Type B pancreatic cell (in vitro differentiated cells): Measurements from ENCODE around the gene APOBEC3C. TPM values are rescaled to one million over a fixed set of nuclear protein-coding genes. Genes with fewer than 3 reads are reported as not detected.
A peak's percentile ranks its signal among the peaks of the same experiment; 100 is the strongest.
"Not testable (repeated sequence)": the region's sequence is repeated elsewhere in the genome, so short reads cannot be mapped to it uniquely, and the experiment has no call there.

Source experiments
- DNase-seq: peaks from one replicate; pipeline ENCODE4 v3.0.0; 2021; ENCODE audit warnings: mixed read lengths; ENCODE audit not compliant: unreplicated experiment; ENCODE audit errors: extremely low spot score
- H3K27ac Mint-ChIP-seq: 2 replicates; pipeline ENCODE4 v1.8.0; 2021; ENCODE audit warnings: mild to moderate bottlenecking, mixed read lengths
- H3K27me3 Mint-ChIP-seq: 2 replicates; pipeline ENCODE4 v1.8.0; 2021; ENCODE audit warnings: mixed read lengths
- H3K36me3 Mint-ChIP-seq: 2 replicates; pipeline ENCODE4 v1.8.0; 2021; ENCODE audit warnings: mixed read lengths
- H3K4me1 Mint-ChIP-seq: one replicate; pipeline ENCODE4 v1.8.0; 2021; ENCODE audit warnings: mixed read lengths; ENCODE audit not compliant: unreplicated experiment
- H3K4me3 Mint-ChIP-seq: 2 replicates; pipeline ENCODE4 v1.8.0; 2021; ENCODE audit warnings: mild to moderate bottlenecking, mixed read lengths
- H3K9me3 Mint-ChIP-seq: 2 replicates; pipeline ENCODE4 v1.8.0; 2021; ENCODE audit warnings: mixed read lengths
- CTCF ChIP-seq: fragments of 200-600 bp; sonication (generic); conservative IDR thresholded peaks from 2 replicates; pipeline ENCODE4 v1.5.0; 2021; ENCODE audit warnings: antibody characterized with exemption, mild to moderate bottlenecking
- total RNA-seq: library from RNA; stranded (reverse); gene quantifications from 2 replicates; pipeline ENCODE4 v1.2.1, GENCODE V29; 2021; ENCODE audit warnings: low replicate concordance

The APOBEC3C gene
- total RNA-seq, 1 donor from 2014 or later: 26.0 TPM

- H3K9me3 Mint-ChIP-seq: no peaks in the 10 kb centered on the region
- no peak for DNase-seq
- peaks cover 5% of the 10 kb centered on the region for H3K27me3 Mint-ChIP-seq
- no peaks in the 10 kb centered on the region for H3K36me3 Mint-ChIP-seq
- H3K4me3 Mint-ChIP-seq: no peak overlapping the region
- no peaks in the 10 kb centered on the region for H3K4me1 Mint-ChIP-seq
- H3K27ac Mint-ChIP-seq: no peak overlapping the region
- TF ChIP-seq CTCF: no peak
Observed at GRCh38 chr22:38971791-38972190, 42.3 kb upstream of the APOBEC3C start.

- Mint-ChIP-seq H3K9me3 (no peaks in the 10 kb centered on the region), H3K4me1 (no peaks in the 10 kb centered on the region), H3K4me3 (no peak overlapping the region), H3K36me3 (no peaks in the 10 kb centered on the region), H3K27ac (no peak overlapping the region), H3K27me3 (peaks cover 5% of the 10 kb centered on the region)
- no peak for DNase-seq
- no peak for TF ChIP-seq CTCF
Observed at GRCh38 chr22:38972558-38972957, 41.5 kb upstream of the APOBEC3C start.

GRCh38 chr22:38973289-38974169, 40.5 kb upstream of the APOBEC3C start:
- Mint-ChIP-seq H3K27me3 (peaks cover 5% of the 10 kb centered on the region), H3K36me3 (no peaks in the 10 kb centered on the region), H3K27ac (no peak overlapping the region), H3K4me3 (no peak overlapping the region), H3K9me3 (no peaks in the 10 kb centered on the region), H3K4me1 (no peaks in the 10 kb centered on the region)
- DNase-seq: no peak
- TF ChIP-seq CTCF: peak; percentile 88

- TF ChIP-seq CTCF: no peak
- Mint-ChIP-seq H3K4me3 (no peak overlapping the region), H3K27ac (no peak overlapping the region), H3K4me1 (no peaks in the 10 kb centered on the region), H3K36me3 (no peaks in the 10 kb centered on the region), H3K9me3 (no peaks in the 10 kb centered on the region), H3K27me3 (peaks cover 5% of the 10 kb centered on the region)
- DNase-seq: no peak
Observed at GRCh38 chr22:38974170-38974825, 39.8 kb upstream of the APOBEC3C start.

DNA sequence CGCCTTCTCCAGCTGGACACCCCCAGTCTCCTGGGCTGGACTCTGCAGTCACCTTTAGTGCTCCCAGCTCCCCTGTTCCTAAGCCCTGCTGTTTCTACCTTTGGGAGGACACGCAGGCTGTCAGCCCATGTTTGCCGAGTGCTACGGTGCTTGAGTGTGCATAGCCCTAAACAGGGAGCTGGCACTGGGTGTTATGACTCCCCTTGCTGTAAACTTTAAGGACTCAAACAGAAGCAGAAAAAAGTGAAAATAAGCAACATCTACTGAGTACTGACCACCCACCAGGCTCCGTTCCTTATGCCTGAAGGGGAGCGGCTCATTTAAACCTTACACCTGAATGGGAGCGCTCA, 39.3 kb upstream of the APOBEC3C start:
- no peaks in the 10 kb centered on the region for H3K9me3 Mint-ChIP-seq
- H3K36me3 Mint-ChIP-seq: no peaks in the 10 kb centered on the region
- H3K4me3 Mint-ChIP-seq: no peak overlapping the region
- no peak for DNase-seq
- H3K27ac Mint-ChIP-seq: no peak overlapping the region
- TF ChIP-seq CTCF: no peak
- H3K27me3 Mint-ChIP-seq: peaks cover 5% of the 10 kb centered on the region
- H3K4me1 Mint-ChIP-seq: no peaks in the 10 kb centered on the region

- not testable (repeated sequence) for H3K36me3 Mint-ChIP-seq, H3K4me3 Mint-ChIP-seq, DNase-seq, H3K4me1 Mint-ChIP-seq, H3K9me3 Mint-ChIP-seq, H3K27ac Mint-ChIP-seq, H3K27me3 Mint-ChIP-seq
Observed at GRCh38 chr22:38977289-38977688, 36.8 kb upstream of the APOBEC3C start.

DNA sequence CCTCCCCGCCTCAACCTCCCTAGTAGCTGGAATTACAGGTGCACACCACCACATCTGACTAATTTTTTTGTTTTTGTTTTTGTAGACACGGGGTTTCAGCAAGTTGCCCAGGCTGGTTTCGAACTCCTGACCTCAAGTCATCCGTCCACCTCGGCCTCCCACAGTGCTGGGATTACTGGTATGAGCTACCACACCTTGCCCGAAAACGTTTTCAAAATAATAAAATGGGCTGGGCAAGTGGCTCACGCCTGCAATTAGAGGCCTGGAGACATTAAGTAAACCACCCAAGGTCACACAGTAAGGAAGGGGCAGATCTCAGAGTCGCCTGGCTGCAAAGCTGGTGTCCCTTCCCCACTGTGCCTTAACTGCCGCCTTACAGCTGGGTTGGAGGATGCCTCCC, 33.5 kb upstream of the APOBEC3C start:
- not testable (repeated sequence) for H3K27me3 Mint-ChIP-seq, DNase-seq, H3K9me3 Mint-ChIP-seq, H3K36me3 Mint-ChIP-seq, H3K27ac Mint-ChIP-seq, H3K4me3 Mint-ChIP-seq, H3K4me1 Mint-ChIP-seq
